GM23248 (cell line): ENCODE measurements around the gene RERE. TPM values are rescaled to one million over a fixed set of nuclear protein-coding genes. Genes with fewer than 3 reads are reported as not detected.
A peak's percentile ranks its signal among the peaks of the same experiment; 100 is the strongest.

ENCODE experiments used
- DNase-seq: peaks from one replicate; pipeline ENCODE4 v3.0.0-alpha.2; 2015
- H2AFZ ChIP-seq: fragments of 200-600 bp; sonication (generic); 2 replicates; pipeline ENCODE4 v1.6.1; 2016; ENCODE audit warnings: antibody characterized with exemption
- H3F3A ChIP-seq: fragments of 200-600 bp; sonication (generic); 2 replicates; pipeline ENCODE4 v1.6.1; 2016; ENCODE audit warnings: mild to moderate bottlenecking, antibody characterized with exemption, mixed run types; ENCODE audit not compliant: insufficient read depth
- H3K27ac ChIP-seq: fragments of 200-600 bp; sonication (generic); 2 replicates; pipeline ENCODE4 v1.5.1; 2016; ENCODE audit warnings: mild to moderate bottlenecking
- H3K27me3 ChIP-seq: fragments of 200-600 bp; sonication (generic); replicated peaks from 2 replicates; pipeline ENCODE4 v1.6.1; 2016; ENCODE audit warnings: mild to moderate bottlenecking; ENCODE audit not compliant: insufficient read depth
- H3K36me3 ChIP-seq: fragments of 200-600 bp; sonication (generic); 2 replicates; pipeline ENCODE4 v1.6.1; 2016; ENCODE audit warnings: low read depth, mild to moderate bottlenecking
- H3K4me1 ChIP-seq: fragments of 200-600 bp; sonication (generic); 2 replicates; pipeline ENCODE4 v1.6.1; 2016; ENCODE audit warnings: mild to moderate bottlenecking; ENCODE audit not compliant: insufficient read depth
- H3K4me2 ChIP-seq: fragments of 200-600 bp; sonication (generic); one replicate; pipeline ENCODE4 v1.6.1; 2016; ENCODE audit warnings: mild to moderate bottlenecking; ENCODE audit not compliant: unreplicated experiment
- H3K4me3 ChIP-seq: fragments of 200-600 bp; sonication (generic); 2 replicates; pipeline ENCODE4 v1.5.1; 2016; ENCODE audit warnings: mild to moderate bottlenecking
- H3K79me2 ChIP-seq: fragments of 200-600 bp; sonication (generic); 2 replicates; pipeline ENCODE4 v1.6.1; 2016; ENCODE audit warnings: mild to moderate bottlenecking; ENCODE audit not compliant: insufficient read depth
- H3K9ac ChIP-seq: fragments of 200-600 bp; sonication (generic); 2 replicates; pipeline ENCODE4 v1.6.1; 2016; ENCODE audit warnings: mild to moderate bottlenecking
- H3K9me2 ChIP-seq: fragments of 200-600 bp; sonication (generic); 2 replicates; pipeline ENCODE4 v1.6.1; 2016; ENCODE audit warnings: mixed run types, mild to moderate bottlenecking, moderate library complexity; ENCODE audit not compliant: insufficient read depth
- H3K9me3 ChIP-seq: fragments of 200-600 bp; sonication (generic); one replicate; pipeline ENCODE4 v1.6.1; 2017; ENCODE audit warnings: low read depth
- H4K20me1 ChIP-seq: fragments of 200-600 bp; sonication (generic); 2 replicates; pipeline ENCODE4 v1.6.0; 2016; ENCODE audit not compliant: insufficient read depth
- EZH2 ChIP-seq: fragments of 200-600 bp; sonication (generic); IDR thresholded peaks from 2 replicates; pipeline ENCODE4 v1.6.1; 2018; ENCODE audit warnings: antibody characterized with exemption, mild to moderate bottlenecking; ENCODE audit not compliant: insufficient read depth, poor library complexity, severe bottlenecking
- EZH2phosphoT487 ChIP-seq: fragments of 200-600 bp; sonication (generic); IDR thresholded peaks from 2 replicates; pipeline ENCODE4 v1.6.1; 2018; ENCODE audit warnings: antibody characterized with exemption, moderate library complexity, mild to moderate bottlenecking, low read depth; ENCODE audit not compliant: insufficient read depth
- WGBS, 2 experiments: methylation state at CpG; one replicate each; pipeline ENCODE4 v1.1.6; 2015 to 2017; ENCODE audit warnings: low lambda C conversion rate in 2 of 2, low coverage in 1 of 2; ENCODE audit errors: missing lambda C conversion rate in 2 of 2; 5-methylcytosine and 5-hydroxymethylcytosine counted together
- in situ Hi-C: fragments of 300-500 bp; cut with MboI; formaldehyde crosslinking; loops from 2 replicates; pipeline ENCODE4 v1.15.0; 2020
- polyA plus RNA-seq: library from polyadenylated mRNA; unstranded; fragments of >200 nt; fragmentation: Nextera tagmentation; extraction: Ambion mirVana; gene quantifications from 2 replicates; pipeline ENCODE4 v1.2.1, GENCODE V29; 2016
- total RNA-seq: library from RNA; depleted of rRNA; stranded (reverse); fragments of >200 nt; shearing (Covaris generic); gene quantifications from 2 replicates; pipeline ENCODE4 v1.2.3, GENCODE V29; 2014

Gene RERE
- total and polyA plus RNA-seq, 2 experiments from 2014 or later, result 26.0 to 26.2 TPM

GRCh38 chr1:8527941-8528340, 289.5 kb downstream of the RERE start:
- H3K9me2 ChIP-seq, result no peaks in the 10 kb centered on the region
- no peak overlapping the region for H3K4me2 ChIP-seq
- H3K27ac ChIP-seq, result no peak overlapping the region
- DNase-seq, result no peak
- H3F3A ChIP-seq, result peaks cover 43% of the 10 kb centered on the region
- TF ChIP-seq EZH2phosphoT487 (no peak), EZH2 (no peak)
- H3K4me3 ChIP-seq, result no peak overlapping the region
- no peaks in the 10 kb centered on the region for H4K20me1 ChIP-seq
- H3K9me3 ChIP-seq, result no peaks in the 10 kb centered on the region
- 85 to 91% methylated on average over 4 of the region's 4 CpGs for WGBS, 2 experiments
- in situ Hi-C loops, result no loop called here
- no peak overlapping the region for H2AFZ ChIP-seq
- no peaks in the 10 kb centered on the region for H3K27me3 ChIP-seq
- no peaks in the 10 kb centered on the region for H3K36me3 ChIP-seq
- H3K4me1 ChIP-seq, result peaks cover 35% of the 10 kb centered on the region
- H3K9ac ChIP-seq, result no peak overlapping the region
- H3K79me2 ChIP-seq, result peaks cover 19% of the 10 kb centered on the region

- H3K4me3 ChIP-seq, result peak overlapping the region; percentile 79
- H3K9ac ChIP-seq, result peak overlapping the region; percentile 78
- H3K4me1 ChIP-seq, result peaks cover 35% of the 10 kb centered on the region
- no peaks in the 10 kb centered on the region for H3K36me3 ChIP-seq
- H3K27ac ChIP-seq, result peak overlapping the region; percentile 74
- H3K9me3 ChIP-seq, result no peaks in the 10 kb centered on the region
- peaks cover 37% of the 10 kb centered on the region for H3K79me2 ChIP-seq
- peaks cover 43% of the 10 kb centered on the region for H3F3A ChIP-seq
- H2AFZ ChIP-seq, result peak overlapping the region; percentile 69
- no peak for TF ChIP-seq EZH2phosphoT487
- no peak for TF ChIP-seq EZH2
- H3K27me3 ChIP-seq, result no peaks in the 10 kb centered on the region
- DNase-seq, result peak; percentile 86
- WGBS, 2 experiments, result 1% methylated on average over 11 of the region's 11 CpGs
- no peaks in the 10 kb centered on the region for H4K20me1 ChIP-seq
- peak overlapping the region; percentile 81 for H3K4me2 ChIP-seq
- H3K9me2 ChIP-seq, result no peaks in the 10 kb centered on the region
- in situ Hi-C loops, result no loop called here
Measured at GRCh38 chr1:8525558-8526275, 291.7 kb downstream of the RERE start.

- Histone ChIP-seq H3K4me2 (peak overlapping the region; percentile 81), H3K4me1 (peaks cover 35% of the 10 kb centered on the region), H3K9me2 (no peaks in the 10 kb centered on the region), H3K27me3 (no peaks in the 10 kb centered on the region), H3K4me3 (peak overlapping the region; percentile 79), H3K9ac (peak overlapping the region; percentile 78), H2AFZ (peak overlapping the region; percentile 69), H3K79me2 (peaks cover 41% of the 10 kb centered on the region), H3K36me3 (no peaks in the 10 kb centered on the region), H3K27ac (peak overlapping the region; percentile 74), H4K20me1 (no peaks in the 10 kb centered on the region), H3F3A (peaks cover 43% of the 10 kb centered on the region), H3K9me3 (no peaks in the 10 kb centered on the region)
- TF ChIP-seq EZH2, result no peak
- no peak for TF ChIP-seq EZH2phosphoT487
- peak; percentile 61 for DNase-seq
- 2 to 6% methylated on average over 6 of the region's 6 CpGs for WGBS, 2 experiments
- in situ Hi-C loops, result no loop called here
Measured at GRCh38 chr1:8525216-8525557, 292.3 kb downstream of the RERE start.

- WGBS, 2 experiments, result 44 to 49% methylated on average over 2 of the region's 2 CpGs
- Histone ChIP-seq H3K27me3 (no peaks in the 10 kb centered on the region), H3K79me2 (peaks cover 46% of the 10 kb centered on the region), H3K36me3 (no peaks in the 10 kb centered on the region), H3F3A (peaks cover 43% of the 10 kb centered on the region), H3K9me2 (no peaks in the 10 kb centered on the region), H3K4me1 (peaks cover 35% of the 10 kb centered on the region), H4K20me1 (no peaks in the 10 kb centered on the region), H3K27ac (peak overlapping the region; percentile 74), H3K9me3 (no peaks in the 10 kb centered on the region), H3K9ac (peak overlapping the region; percentile 78), H2AFZ (0 out of 2 replicates have a peak overlapping the region, but pooled peaks have one; percentile 69), H3K4me3 (peak overlapping the region; percentile 79), H3K4me2 (peak overlapping the region; percentile 81)
- TF ChIP-seq EZH2 (no peak), EZH2phosphoT487 (no peak)
- DNase-seq, result peak; percentile 25
- in situ Hi-C loops, result no loop called here
Measured at GRCh38 chr1:8524627-8525157, 292.7 kb downstream of the RERE start.
